H1 (cell line): ENCODE data around the gene TSHZ2. TPM values are rescaled to one million over a fixed set of nuclear protein-coding genes. Genes with fewer than 3 reads are reported as not detected.
A peak's percentile ranks its signal among the peaks of the same experiment; 100 is the strongest.

ENCODE experiments used
- CTCF ChIA-PET: fragments of 300-600 bp; sonication (Branson Sonifier 250); formaldehyde crosslinking; loops from one replicate; lab custom pipeline; 2021; ENCODE audit not compliant: partially characterized antibody; lab: Charles Lee
- POLR2A ChIA-PET: fragments of 300-600 bp; sonication (Branson Sonifier 250); formaldehyde crosslinking; loops from one replicate; lab custom pipeline; 2021; ENCODE audit warnings: inconsistent platforms; ENCODE audit not compliant: partially characterized antibody; lab: Charles Lee
- DNase-seq, 2 experiments: peaks; one replicate each; pipeline versions ENCODE4 v3.0.0 to v3.0.0-alpha.2; 2010 to 2022; ENCODE audit warnings: low spot score in 2 of 2, low read depth in 1 of 2, mixed read lengths in 1 of 2
- FAIRE-seq: peaks from 2 replicates; lab custom pipeline; 2011; peaks lifted over from hg19 to GRCh38; lab: Jason Lieb, UNC
- H2AFZ ChIP-seq: 2 replicates; pipeline ENCODE4 v1.8.1; 2012; ENCODE audit warnings: low read length, inconsistent platforms
- H2AK5ac ChIP-seq: 2 replicates; pipeline ENCODE4 v1.6.1; 2013; ENCODE audit warnings: low read depth, low read length
- H2BK120ac ChIP-seq: replicated peaks from 2 replicates; pipeline ENCODE3; 2013; ENCODE audit warnings: low read depth, low read length, inconsistent platforms
- H2BK12ac ChIP-seq: 2 replicates; pipeline ENCODE4 v1.6.1; 2013; ENCODE audit warnings: low read depth, low read length
- H2BK15ac ChIP-seq: 2 replicates; pipeline ENCODE4 v1.6.1; 2013; ENCODE audit warnings: low read length
- H2BK20ac ChIP-seq: 2 replicates; pipeline ENCODE4 v1.6.1; 2013; ENCODE audit warnings: low read length
- H2BK5ac ChIP-seq: 2 replicates; pipeline ENCODE4 v1.6.1; 2013; ENCODE audit warnings: low read depth, low read length
- H3K14ac ChIP-seq: 2 replicates; pipeline ENCODE4 v1.6.1; 2013; ENCODE audit warnings: inconsistent platforms; ENCODE audit not compliant: insufficient read length
- H3K18ac ChIP-seq: 2 replicates; pipeline ENCODE4 v1.6.1; 2013; ENCODE audit warnings: low read length; ENCODE audit errors: extremely low read depth
- H3K23ac ChIP-seq: 2 replicates; pipeline ENCODE4 v1.6.1; 2013; ENCODE audit warnings: inconsistent platforms; ENCODE audit not compliant: insufficient read length
- H3K23me2 ChIP-seq: 2 replicates; pipeline ENCODE4 v1.6.1; 2013; ENCODE audit warnings: low read depth, low read length
- H3K27ac ChIP-seq: 2 replicates; pipeline ENCODE4 v1.6.1; 2011; ENCODE audit warnings: low read depth, low read length, inconsistent platforms
- H3K27me3 ChIP-seq, 4 experiments: replicated peaks in 1 of 4; 1 replicate in 1 of 4; 2 replicates in 3 of 4; pipeline versions ENCODE4 v1.6.1 to v1.8.1; 2011 to 2013; ENCODE audit warnings: low read length in 3 of 4, mild to moderate bottlenecking in 3 of 4, inconsistent platforms in 2 of 4, mixed read lengths in 2 of 4, moderate library complexity in 1 of 4; ENCODE audit not compliant: control insufficient read depth in 3 of 4, insufficient read depth in 3 of 4; ENCODE audit errors: extremely low read depth in 1 of 4
- H3K36me3 ChIP-seq, 4 experiments: 2 replicates each; pipeline versions ENCODE4 v1.6.1 to v1.8.1; 2011 to 2013; ENCODE audit warnings: mild to moderate bottlenecking in 4 of 4, low read length in 3 of 4, moderate library complexity in 2 of 4, control low read depth in 1 of 4, inconsistent platforms in 1 of 4; ENCODE audit not compliant: insufficient read depth in 4 of 4, control insufficient read depth in 2 of 4
- H3K4ac ChIP-seq: replicated peaks from 2 replicates; pipeline ENCODE3; 2013; ENCODE audit warnings: low read length, low read depth, mixed read lengths, inconsistent platforms; ENCODE audit not compliant: insufficient read length
- H3K4me1 ChIP-seq, 4 experiments: replicated peaks in 1 of 4; 1 replicate in 1 of 4; 2 replicates in 3 of 4; pipeline versions ENCODE4 v1.6.1 to v1.8.1; 2011 to 2013; ENCODE audit warnings: low read length in 3 of 4, inconsistent platforms in 2 of 4, mixed read lengths in 1 of 4; ENCODE audit not compliant: insufficient read depth in 4 of 4, control insufficient read depth in 3 of 4
- H3K4me2 ChIP-seq, 2 experiments: 2 replicates each; pipeline versions ENCODE4 v1.6.1 to v1.8.1; 2011 to 2013; ENCODE audit warnings: low read depth in 2 of 2, low read length in 2 of 2, control low read depth in 1 of 2, inconsistent platforms in 1 of 2, mild to moderate bottlenecking in 1 of 2; ENCODE audit not compliant: insufficient read depth in 1 of 2
- H3K4me3 ChIP-seq, 4 experiments: fragments of 200-600, 300-600 bp in 1 of 4; sonication (generic), shearing (Covaris generic), sonication (Bioruptor Twin) in 1 of 4; 2 replicates each; pipeline versions ENCODE4 v1.5.1 to v1.8.1; 2011 to 2016; ENCODE audit warnings: low read length in 4 of 4, low read depth in 3 of 4, control low read depth in 2 of 4, inconsistent platforms in 2 of 4, mild to moderate bottlenecking in 2 of 4, mixed read lengths in 1 of 4, moderate library complexity in 1 of 4; ENCODE audit not compliant: insufficient read depth in 2 of 4; ENCODE audit errors: extremely low read depth in 1 of 4
- H3K56ac ChIP-seq: replicated peaks from 2 replicates; pipeline ENCODE3; 2013; ENCODE audit warnings: low read depth, mild to moderate bottlenecking, mixed read lengths, low read length, inconsistent platforms; ENCODE audit not compliant: insufficient read length
- H3K79me1 ChIP-seq: 2 replicates; pipeline ENCODE4 v1.6.1; 2013; ENCODE audit warnings: low read depth, low read length, control low read depth
- H3K79me2 ChIP-seq, 2 experiments: 2 replicates each; pipeline versions ENCODE4 v1.6.1 to v1.8.1; 2012 to 2013; ENCODE audit warnings: low read length in 2 of 2, mild to moderate bottlenecking in 2 of 2, inconsistent platforms in 1 of 2; ENCODE audit not compliant: insufficient read depth in 2 of 2, control insufficient read depth in 1 of 2
- H3K9ac ChIP-seq, 4 experiments: replicated peaks in 1 of 4; 1 replicate in 1 of 4; 2 replicates in 3 of 4; pipeline versions ENCODE4 v1.6.1 to v1.8.1; 2011 to 2013; ENCODE audit warnings: low read depth in 3 of 4, low read length in 3 of 4, control low read depth in 2 of 4, mild to moderate bottlenecking in 2 of 4, moderate library complexity in 2 of 4, inconsistent platforms in 1 of 4; ENCODE audit errors: extremely low read depth in 1 of 4
- H3K9me3 ChIP-seq, 2 experiments: 2 replicates each; pipeline versions ENCODE4 v1.6.1 to v1.8.1; 2012 to 2013; ENCODE audit warnings: mild to moderate bottlenecking in 2 of 2, moderate library complexity in 2 of 2, control low read depth in 1 of 2, inconsistent platforms in 1 of 2, low read depth in 1 of 2, low read length in 1 of 2, mixed read lengths in 1 of 2; ENCODE audit not compliant: insufficient read depth in 2 of 2
- H4K20me1 ChIP-seq, 2 experiments: replicated peaks in 1 of 2; 2 replicates each; pipeline versions ENCODE3 to v1.8.1; 2011 to 2013; ENCODE audit warnings: inconsistent platforms in 2 of 2, low read length in 2 of 2, mild to moderate bottlenecking in 1 of 2; ENCODE audit not compliant: insufficient read depth in 2 of 2, control insufficient read depth in 1 of 2
- H4K5ac ChIP-seq: 2 replicates; pipeline ENCODE4 v1.6.1; 2013; ENCODE audit warnings: low read length, low read depth, mixed read lengths, inconsistent platforms; ENCODE audit not compliant: insufficient read length
- H4K8ac ChIP-seq: 2 replicates; pipeline ENCODE4 v1.8.0; 2013; ENCODE audit warnings: mild to moderate bottlenecking, moderate library complexity, low read length, inconsistent platforms; ENCODE audit not compliant: insufficient read depth; ENCODE audit errors: extremely low read depth
- H4K91ac ChIP-seq: replicated peaks from 2 replicates; pipeline ENCODE3; 2013; ENCODE audit warnings: low read length, mixed read lengths, inconsistent platforms; ENCODE audit not compliant: insufficient read length
- CREB1 ChIP-seq: IDR thresholded peaks from 2 replicates; pipeline ENCODE4 v1.6.1; 2012; ENCODE audit warnings: inconsistent platforms
- HDAC2 ChIP-seq, 2 experiments: fragments of 300-600 bp in 1 of 2; sonication (generic) in 1 of 2; IDR thresholded peaks; 2 replicates each; pipeline ENCODE4 v1.6.1; 2011 to 2012; ENCODE audit warnings: low read depth in 2 of 2, low read length in 2 of 2, mild to moderate bottlenecking in 2 of 2, moderate library complexity in 2 of 2, borderline replicate concordance in 1 of 2, inconsistent platforms in 1 of 2
- KDM1A ChIP-seq: fragments of 200-600, 300-600 bp; sonication (generic); IDR thresholded peaks from 2 replicates; pipeline ENCODE4 v1.7.1; 2016; ENCODE audit warnings: mild to moderate bottlenecking, low read length, borderline replicate concordance
- NANOG ChIP-seq: IDR thresholded peaks from 2 replicates; pipeline ENCODE4 v1.6.1; 2011; ENCODE audit warnings: low read length, low read depth, mild to moderate bottlenecking, inconsistent platforms; ENCODE audit not compliant: insufficient read depth, poor library complexity, severe bottlenecking
- POU5F1 ChIP-seq: IDR thresholded peaks from 2 replicates; pipeline ENCODE4 v1.6.1; 2011; ENCODE audit warnings: low read depth, mild to moderate bottlenecking, low read length, moderate library complexity
- WGBS, 2 experiments: shearing (Covaris generic) in 1 of 2; methylation state at CpG; one replicate each; pipeline versions ENCODE4 v1.1.6 to v1.1.7; 2013 to 2015; ENCODE audit warnings: low lambda C conversion rate in 2 of 2, mixed read lengths in 2 of 2, inconsistent platforms in 1 of 2, low coverage in 1 of 2, missing lambda C conversion rate in 1 of 2; ENCODE audit not compliant: insufficient replicate concordance in 2 of 2, insufficient coverage in 1 of 2, insufficient read length in 1 of 2; ENCODE audit errors: extremely low coverage in 1 of 2, missing lambda C conversion rate in 1 of 2; 5-methylcytosine and 5-hydroxymethylcytosine counted together
- polyA plus RNA-seq, 7 experiments: library from polyadenylated mRNA; depleted of rRNA in 3 of 7; stranded (reverse) in 5 of 7; unstranded in 2 of 7; fragments of >200 nt in 5 of 7; fragments of 200-250 nt in 2 of 7; gene quantifications; 1 replicate in 5 of 7; 2 replicates in 1 of 7; 4 replicates in 1 of 7; pipeline versions ENCODE4 v1.2.1 to v1.2.3, GENCODE V29; 2011 to 2013; ENCODE audit warnings: missing spikeins in 2 of 7, mixed read lengths in 2 of 7
- total RNA-seq: library from RNA; stranded (reverse); fragmentation: NEBNext Ultra II Directional; extraction: Animal tissue kit (Norgen Biotek cat#: 25700); gene quantifications from 2 replicates; pipeline ENCODE4 v1.2.1, GENCODE V29; 2021
- TF ChIP-seq, protein P1 (sequence below): IDR thresholded peaks from 2 replicates; pipeline ENCODE4 v1.6.1; 2011; ENCODE audit warnings: low read length, improper control_type of control experiment
- TF ChIP-seq, protein P2 (sequence below): IDR thresholded peaks from 2 replicates; pipeline ENCODE4 v1.6.1; 2012; ENCODE audit warnings: low read length, inconsistent platforms

TSHZ2 gene
- total and polyA plus RNA-seq, 2 of the 8 experiments (the other 6 are each of a cell fraction or from before 2014, with no cell fraction given), result 0.14 to 0.30 TPM

DNA sequence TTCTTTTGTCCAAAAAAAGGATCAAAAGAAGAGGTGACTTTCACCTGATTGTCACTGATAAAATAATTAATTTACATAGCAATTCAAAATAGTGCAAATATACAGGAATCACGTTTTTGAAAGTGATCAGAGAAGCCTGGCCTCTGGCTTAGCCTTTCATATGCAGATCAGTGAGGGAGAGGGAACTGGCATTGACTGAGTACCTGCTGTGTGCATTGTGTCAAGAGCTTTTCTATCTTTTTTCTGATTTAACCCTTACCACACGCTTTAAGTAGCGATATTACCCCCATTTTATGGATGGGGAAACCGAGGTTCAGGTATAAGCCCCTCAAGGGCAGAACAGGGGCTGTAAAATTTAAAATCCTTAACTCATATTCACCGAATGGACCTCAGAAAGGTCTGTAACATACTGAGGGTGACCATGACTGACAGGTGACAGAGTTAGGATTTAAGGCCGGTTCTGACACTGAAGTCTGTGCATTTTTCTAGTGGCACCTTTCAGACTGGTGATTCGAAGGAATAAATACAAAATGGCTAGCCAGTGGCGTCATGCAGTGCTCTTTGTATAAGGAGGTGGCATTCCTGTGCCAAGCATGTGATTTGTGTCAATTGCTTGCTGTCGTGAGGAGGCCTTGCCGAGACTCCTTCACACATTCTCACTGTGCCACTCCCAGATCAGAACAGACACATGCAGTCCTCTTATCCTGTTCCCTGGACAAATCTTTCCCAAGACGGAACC is 310.2 kb downstream of the TSHZ2 start:
- Histone ChIP-seq H2BK12ac (no peak overlapping the region), H2BK5ac (peak overlapping the region; percentile 12; the same call in 1 of the 2 replicates), H2AFZ (no peak overlapping the region), H3K23me2 (no peaks in the 10 kb centered on the region), H4K5ac (peak overlapping the region; percentile 52), H2AK5ac (no peak overlapping the region), H2BK120ac (peak overlapping the region; percentile 82), H3K36me3 (no peaks in the 10 kb centered on the region), H3K4me1 (peaks cover 11 to 30% (median 19%) of the 10 kb centered on the region in 4 experiments; a peak in 6 of 7 replicates), H3K14ac (no peak overlapping the region), H3K27ac (no peak overlapping the region), H3K9me3 (no peaks in the 10 kb centered on the region), H4K91ac (peak overlapping the region; percentile 75), H3K56ac (no peak overlapping the region), H3K79me2 (no peaks in the 10 kb centered on the region), H3K79me1 (no peaks in the 10 kb centered on the region), H3K18ac (peak overlapping the region; percentile 67), H2BK20ac (peak overlapping the region; percentile 37; the same call in 1 of the 2 replicates), H3K9ac (no peak overlapping the region), H3K4me3 (peak overlapping the region in 1 of 4 experiments; percentile 16; a peak in 1 of 8 replicates), H3K23ac (no peak overlapping the region), H4K20me1 (no peaks in the 10 kb centered on the region), H3K27me3 (no peaks in the 10 kb centered on the region), H4K8ac (no peak overlapping the region), H3K4ac (peak overlapping the region; percentile 48), H3K4me2 (peak overlapping the region; percentile 51 to 54), H2BK15ac (peak overlapping the region; percentile 4; the same call in 1 of the 2 replicates)
- POLR2A ChIA-PET, result interaction anchor here (1.0 kb wide), 1 partner anchor 11 kb away, joined by 4 read pairs; no protein-coding TSS in a partner anchor
- DNase-seq (no peak), FAIRE-seq (peak; percentile 91)
- CTCF ChIA-PET, result interaction anchor here (0.7 to 1.3 kb wide), 4 partner anchors 11 to 625 kb away, joined by 3 to 4 read pairs (median 3); no protein-coding TSS in a partner anchor
- WGBS, 2 experiments, result 30% methylated on average over 11 of the region's 11 CpGs; no CpG with 5 or more reads in 1 of the 2 experiments
- peak in 1 of 2 experiments; percentile 99; a peak in 1 of 4 replicates for TF ChIP-seq HDAC2 (IDR thresholded peaks at IDR 0.05; ENCODE audit: borderline replicate concordance in 1 of 2, low read depth in 2 of 2, low read length in 2 of 2)
- TF ChIP-seq KDM1A, result peak; percentile 99
- TF ChIP-seq, protein P1, sequence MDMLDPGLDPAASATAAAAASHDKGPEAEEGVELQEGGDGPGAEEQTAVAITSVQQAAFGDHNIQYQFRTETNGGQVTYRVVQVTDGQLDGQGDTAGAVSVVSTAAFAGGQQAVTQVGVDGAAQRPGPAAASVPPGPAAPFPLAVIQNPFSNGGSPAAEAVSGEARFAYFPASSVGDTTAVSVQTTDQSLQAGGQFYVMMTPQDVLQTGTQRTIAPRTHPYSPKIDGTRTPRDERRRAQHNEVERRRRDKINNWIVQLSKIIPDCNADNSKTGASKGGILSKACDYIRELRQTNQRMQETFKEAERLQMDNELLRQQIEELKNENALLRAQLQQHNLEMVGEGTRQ, result no peak
- peak; percentile 4 for TF ChIP-seq NANOG
- no peak for TF ChIP-seq CREB1
- TF ChIP-seq, protein P2, sequence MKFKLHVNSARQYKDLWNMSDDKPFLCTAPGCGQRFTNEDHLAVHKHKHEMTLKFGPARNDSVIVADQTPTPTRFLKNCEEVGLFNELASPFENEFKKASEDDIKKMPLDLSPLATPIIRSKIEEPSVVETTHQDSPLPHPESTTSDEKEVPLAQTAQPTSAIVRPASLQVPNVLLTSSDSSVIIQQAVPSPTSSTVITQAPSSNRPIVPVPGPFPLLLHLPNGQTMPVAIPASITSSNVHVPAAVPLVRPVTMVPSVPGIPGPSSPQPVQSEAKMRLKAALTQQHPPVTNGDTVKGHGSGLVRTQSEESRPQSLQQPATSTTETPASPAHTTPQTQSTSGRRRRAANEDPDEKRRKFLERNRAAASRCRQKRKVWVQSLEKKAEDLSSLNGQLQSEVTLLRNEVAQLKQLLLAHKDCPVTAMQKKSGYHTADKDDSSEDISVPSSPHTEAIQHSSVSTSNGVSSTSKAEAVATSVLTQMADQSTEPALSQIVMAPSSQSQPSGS, result peak; percentile 64; the same call in 1 of the 2 replicates
- peak; percentile 48; the same call in 1 of the 2 replicates for TF ChIP-seq POU5F1
